ENCODE data around the gene TMEM198.

The TMEM198 gene

GRCh38 chr2:219509780-219510511 lies 33.9 kb upstream of the TMEM198 start:
- Histone ChIP-seq H3K4me3 (ENCODE audit: low read length) (peak overlapping the region; percentile 12; the same call in 1 of the 2 replicates), H3K27ac (ENCODE audit: low read length) (no peak overlapping the region), H3K27me3 (ENCODE audit: control insufficient read depth, insufficient read depth, low read length) (peaks cover 9% of the 10 kb centered on the region; the same call in 1 of the 2 replicates), H3K9me3 (ENCODE audit: control insufficient read depth, insufficient read depth, low read length) (no peaks in the 10 kb centered on the region), H3K36me3 (ENCODE audit: control insufficient read depth, insufficient read depth, low read length) (no peaks in the 10 kb centered on the region; the same call in 1 of the 2 replicates), H3K4me1 (ENCODE audit: control insufficient read depth, insufficient read depth, low read length) (peaks cover 36% of the 10 kb centered on the region)
- no peak for DNase-seq (ENCODE audit: low read depth, low spot score)
- WGBS (ENCODE audit: insufficient coverage, insufficient read length) = no CpG with 5 or more reads among the region's 26 CpGs

- peaks cover 36% of the 10 kb centered on the region for H3K4me1 ChIP-seq (ENCODE audit: control insufficient read depth, insufficient read depth, low read length)
- H3K27me3 ChIP-seq (ENCODE audit: control insufficient read depth, insufficient read depth, low read length) = peaks cover 12% of the 10 kb centered on the region
- WGBS (ENCODE audit: insufficient coverage, insufficient read length) = no CpG with 5 or more reads among the region's 22 CpGs
- H3K36me3 ChIP-seq (ENCODE audit: control insufficient read depth, insufficient read depth, low read length) = no peaks in the 10 kb centered on the region; the same call in 1 of the 2 replicates
- H3K9me3 ChIP-seq (ENCODE audit: control insufficient read depth, insufficient read depth, low read length) = no peaks in the 10 kb centered on the region
- H3K4me3 ChIP-seq (ENCODE audit: low read length) = no peak overlapping the region
- no peak for DNase-seq (ENCODE audit: low read depth, low spot score)
- H3K27ac ChIP-seq (ENCODE audit: low read length) = no peak overlapping the region
Observed at GRCh38 chr2:219510512-219511135, 33.2 kb upstream of the TMEM198 start.

GRCh38 chr2:219511547-219512325 lies 32.1 kb upstream of the TMEM198 start:
- Histone ChIP-seq H3K36me3 (ENCODE audit: control insufficient read depth, insufficient read depth, low read length) (no peaks in the 10 kb centered on the region; the same call in 1 of the 2 replicates), H3K9me3 (ENCODE audit: control insufficient read depth, insufficient read depth, low read length) (no peaks in the 10 kb centered on the region), H3K27ac (ENCODE audit: low read length) (no peak overlapping the region), H3K4me3 (ENCODE audit: low read length) (no peak overlapping the region), H3K4me1 (ENCODE audit: control insufficient read depth, insufficient read depth, low read length) (peaks cover 32% of the 10 kb centered on the region), H3K27me3 (ENCODE audit: control insufficient read depth, insufficient read depth, low read length) (peaks cover 12% of the 10 kb centered on the region)
- DNase-seq (ENCODE audit: low read depth, low spot score) = no peak
- no CpG with 5 or more reads among the region's 15 CpGs for WGBS (ENCODE audit: insufficient coverage, insufficient read length)

DNA sequence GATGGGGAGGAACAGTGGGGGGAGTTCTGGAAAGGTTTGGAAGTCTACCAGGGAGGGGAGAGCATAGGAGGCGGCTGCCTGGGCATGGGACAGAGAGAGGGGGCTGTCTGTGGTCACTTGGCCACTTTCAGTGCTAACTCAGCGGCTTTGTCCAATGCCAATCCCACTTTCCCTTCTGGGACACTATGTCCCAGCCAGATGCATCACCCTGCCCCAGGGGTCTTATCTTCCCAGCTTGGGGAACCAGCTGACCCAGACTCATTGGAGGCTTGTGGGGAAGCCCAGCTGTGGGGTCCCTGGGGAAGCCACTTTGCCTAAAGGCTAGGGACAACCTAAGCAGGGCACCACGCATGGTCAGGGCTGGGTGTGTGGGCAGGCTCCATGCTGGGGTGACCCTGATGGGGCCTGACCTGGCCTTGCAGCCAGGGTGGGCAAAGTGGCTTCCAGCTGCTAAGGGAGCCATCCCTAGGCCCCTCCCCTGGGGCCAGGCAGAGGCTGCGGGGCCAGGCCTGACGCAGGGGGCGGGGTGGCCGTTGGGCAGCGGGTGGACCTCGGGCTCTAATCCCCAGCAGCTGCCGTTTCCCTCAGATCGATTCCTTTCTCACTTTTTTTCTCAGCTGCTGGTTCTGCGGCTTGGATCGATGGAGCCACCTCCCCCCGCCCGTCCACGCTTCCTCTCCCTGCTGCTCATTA lies 31.2 kb upstream of the TMEM198 start:
- no peak for DNase-seq (ENCODE audit: low read depth, low spot score)
- Histone ChIP-seq H3K9me3 (ENCODE audit: control insufficient read depth, insufficient read depth, low read length) (no peaks in the 10 kb centered on the region), H3K4me1 (ENCODE audit: control insufficient read depth, insufficient read depth, low read length) (peaks cover 25% of the 10 kb centered on the region), H3K4me3 (ENCODE audit: low read length) (no peak overlapping the region), H3K27ac (ENCODE audit: low read length) (no peak overlapping the region), H3K27me3 (ENCODE audit: control insufficient read depth, insufficient read depth, low read length) (peaks cover 12% of the 10 kb centered on the region), H3K36me3 (ENCODE audit: control insufficient read depth, insufficient read depth, low read length) (no peaks in the 10 kb centered on the region; the same call in 1 of the 2 replicates)
- WGBS (ENCODE audit: insufficient coverage, insufficient read length) = no CpG with 5 or more reads among the region's 16 CpGs

DNA sequence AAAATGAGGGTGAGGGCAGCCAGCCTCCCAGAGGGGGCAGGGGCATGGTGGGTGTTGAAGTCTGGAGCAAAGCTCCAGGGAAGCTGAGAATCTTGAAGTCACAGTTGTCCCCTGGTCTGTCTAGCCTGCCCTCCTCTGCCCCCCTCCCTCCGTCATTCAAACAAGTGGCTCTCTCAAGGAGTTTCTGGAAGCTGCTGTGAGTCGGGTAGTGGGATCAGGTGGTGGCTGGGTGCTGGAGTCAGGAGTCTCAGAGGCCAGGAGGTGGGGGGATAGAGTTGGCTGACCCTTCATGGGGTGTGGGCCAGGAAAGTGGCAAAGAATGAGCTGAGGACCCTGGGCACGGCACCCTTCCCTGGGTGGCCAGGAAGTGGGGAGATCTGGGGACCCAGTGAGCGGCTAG lies 30.0 kb upstream of the TMEM198 start:
- Histone ChIP-seq H3K4me3 (ENCODE audit: low read length) (no peak overlapping the region), H3K36me3 (ENCODE audit: control insufficient read depth, insufficient read depth, low read length) (no peaks in the 10 kb centered on the region; the same call in 1 of the 2 replicates), H3K27ac (ENCODE audit: low read length) (no peak overlapping the region), H3K4me1 (ENCODE audit: control insufficient read depth, insufficient read depth, low read length) (peaks cover 21% of the 10 kb centered on the region), H3K27me3 (ENCODE audit: control insufficient read depth, insufficient read depth, low read length) (peaks cover 12% of the 10 kb centered on the region), H3K9me3 (ENCODE audit: control insufficient read depth, insufficient read depth, low read length) (no peaks in the 10 kb centered on the region)
- DNase-seq (ENCODE audit: low read depth, low spot score) = no peak
- WGBS (ENCODE audit: insufficient coverage, insufficient read length) = no CpG with 5 or more reads among the region's 4 CpGs

DNA sequence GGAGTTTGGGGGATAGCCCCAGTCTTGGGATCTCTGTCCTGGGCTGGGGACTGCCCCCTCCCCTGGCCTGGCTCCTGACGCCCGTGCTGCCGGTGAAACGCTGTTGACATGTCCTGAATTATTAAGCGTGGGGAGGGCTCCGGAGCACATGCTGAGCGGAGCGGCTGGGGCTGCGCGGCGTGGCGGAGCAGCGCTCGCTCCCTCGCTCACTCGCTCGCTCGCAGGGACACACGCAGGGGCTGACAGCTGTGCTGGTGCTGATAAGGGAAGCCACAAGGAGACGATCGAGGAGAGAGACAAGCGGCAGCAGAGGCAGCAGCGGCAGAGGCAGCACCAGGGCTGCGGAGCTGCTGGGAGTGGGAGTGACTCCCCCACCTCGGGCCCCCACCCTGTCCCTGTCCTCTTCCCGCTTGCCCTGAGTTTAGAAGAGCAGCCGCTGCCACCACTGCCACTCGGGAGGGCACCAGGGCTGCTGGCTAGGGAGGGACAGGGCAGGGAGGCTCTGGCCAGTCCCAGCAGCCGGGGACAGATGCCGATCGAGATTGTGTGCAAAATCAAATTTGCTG lies 29.5 kb upstream of the TMEM198 start, which contains the start of gene ASIC4:
ASIC4 (plus strand) TSS at position 287 of the 566 bp plus-strand sequence; CDS start at position 530, 243 bp downstream.
- peaks cover 12% of the 10 kb centered on the region for H3K27me3 ChIP-seq (ENCODE audit: control insufficient read depth, insufficient read depth, low read length)
- no peak for DNase-seq (ENCODE audit: low read depth, low spot score)
- H3K36me3 ChIP-seq (ENCODE audit: control insufficient read depth, insufficient read depth, low read length) = no peaks in the 10 kb centered on the region; the same call in 1 of the 2 replicates
- H3K9me3 ChIP-seq (ENCODE audit: control insufficient read depth, insufficient read depth, low read length) = no peaks in the 10 kb centered on the region
- H3K27ac ChIP-seq (ENCODE audit: low read length) = no peak within 1 kb of the TSS
- no CpG with 5 or more reads among the region's 31 CpGs for WGBS (ENCODE audit: insufficient coverage, insufficient read length)
- no peak within 1 kb of the TSS for H3K4me3 ChIP-seq (ENCODE audit: low read length)
- H3K4me1 ChIP-seq (ENCODE audit: control insufficient read depth, insufficient read depth, low read length) = peaks cover 19% of the 10 kb centered on the region

GRCh38 chr2:219514836-219515235 lies 29.0 kb upstream of the TMEM198 start:
- peaks cover 12% of the 10 kb centered on the region for H3K27me3 ChIP-seq (ENCODE audit: control insufficient read depth, insufficient read depth, low read length)
- H3K27ac ChIP-seq (ENCODE audit: low read length) = no peak overlapping the region
- peaks cover 17% of the 10 kb centered on the region for H3K4me1 ChIP-seq (ENCODE audit: control insufficient read depth, insufficient read depth, low read length)

DNA sequence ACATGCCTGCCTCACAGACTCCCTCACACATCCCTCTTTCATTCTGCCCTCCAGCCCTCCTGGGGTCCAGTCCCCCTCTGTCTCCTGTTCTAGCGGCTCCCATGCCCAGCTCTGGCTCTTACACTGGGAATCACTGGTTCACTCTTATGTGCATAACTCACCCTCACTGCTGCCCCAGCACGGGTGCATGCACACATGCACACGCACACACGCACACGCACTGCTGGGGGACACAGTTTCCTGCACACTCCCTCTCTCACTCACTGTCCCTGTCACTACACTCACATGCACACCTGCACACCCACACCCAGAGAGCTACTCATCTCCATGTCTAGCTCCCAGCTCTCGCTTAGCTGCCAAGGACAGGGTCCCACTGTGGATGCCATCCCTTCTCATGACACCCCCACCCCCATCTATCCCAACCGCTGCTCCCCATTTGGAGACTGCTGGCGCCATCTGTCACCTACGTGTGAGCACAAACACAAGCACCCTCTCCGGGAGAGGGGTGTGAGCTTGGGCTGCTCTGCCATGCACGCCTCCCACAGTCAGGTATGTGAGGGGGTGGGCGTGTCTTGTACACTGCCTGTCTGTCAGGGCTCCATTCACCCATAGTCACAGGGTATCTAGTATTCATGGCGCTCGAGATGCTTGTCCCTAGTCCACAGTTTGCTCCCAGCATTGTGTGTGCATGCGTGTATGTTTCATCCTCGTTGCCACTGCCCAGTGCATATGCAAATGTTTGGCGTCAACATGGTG lies 27.8 kb upstream of the TMEM198 start:
- WGBS (ENCODE audit: insufficient coverage, insufficient read length) = no CpG with 5 or more reads among the region's 17 CpGs
- H3K9me3 ChIP-seq (ENCODE audit: control insufficient read depth, insufficient read depth, low read length) = no peaks in the 10 kb centered on the region
- DNase-seq (ENCODE audit: low read depth, low spot score) = no peak
- no peak overlapping the region for H3K4me3 ChIP-seq (ENCODE audit: low read length)
- H3K36me3 ChIP-seq (ENCODE audit: control insufficient read depth, insufficient read depth, low read length) = no peaks in the 10 kb centered on the region; the same call in 1 of the 2 replicates
- no peak overlapping the region for H3K27ac ChIP-seq (ENCODE audit: low read length)
- peaks cover 13% of the 10 kb centered on the region for H3K4me1 ChIP-seq (ENCODE audit: control insufficient read depth, insufficient read depth, low read length)
- peaks cover 12% of the 10 kb centered on the region for H3K27me3 ChIP-seq (ENCODE audit: control insufficient read depth, insufficient read depth, low read length)

More at GRCh38 chr2:219514836-219515235, 29.0 kb upstream of the TMEM198 start:
- WGBS (ENCODE audit: insufficient coverage, insufficient read length) = no CpG with 5 or more reads among the region's 21 CpGs
- Histone ChIP-seq H3K4me3 (ENCODE audit: low read length) (no peak overlapping the region), H3K9me3 (ENCODE audit: control insufficient read depth, insufficient read depth, low read length) (no peaks in the 10 kb centered on the region), H3K36me3 (ENCODE audit: control insufficient read depth, insufficient read depth, low read length) (no peaks in the 10 kb centered on the region; the same call in 1 of the 2 replicates)
- DNase-seq (ENCODE audit: low read depth, low spot score) = no peak

- Histone ChIP-seq H3K4me3 (ENCODE audit: low read length) (no peak overlapping the region), H3K9me3 (ENCODE audit: control insufficient read depth, insufficient read depth, low read length) (no peaks in the 10 kb centered on the region), H3K27me3 (ENCODE audit: control insufficient read depth, insufficient read depth, low read length) (peaks cover 12% of the 10 kb centered on the region), H3K4me1 (ENCODE audit: control insufficient read depth, insufficient read depth, low read length) (peaks cover 18% of the 10 kb centered on the region), H3K27ac (ENCODE audit: low read length) (no peak overlapping the region), H3K36me3 (ENCODE audit: control insufficient read depth, insufficient read depth, low read length) (no peaks in the 10 kb centered on the region; the same call in 1 of the 2 replicates)
- no CpG with 5 or more reads among the region's 7 CpGs for WGBS (ENCODE audit: insufficient coverage, insufficient read length)
- DNase-seq (ENCODE audit: low read depth, low spot score) = no peak
Observed at GRCh38 chr2:219516888-219517287, 26.9 kb upstream of the TMEM198 start.

All from iPS DF 6.9 (cell line).